IMR-90 (cell line): ENCODE results near the gene OSTN. TPM values are rescaled to one million over a fixed set of nuclear protein-coding genes. Genes with fewer than 3 reads are reported as not detected.

Source experiments
- ATAC-seq: fragments of 200-7000 bp; cut with Tn5 transposase; 2 replicates; pipeline ENCODE4 v1.9.1; 2020; ENCODE audit warnings: low read depth, mild to moderate bottlenecking, moderate library complexity
- BruUV-seq: library from RNA; stranded (reverse); fragments of 400-500 nt; replicated peaks from 2 replicates; lab custom pipeline; 2021; lab: Mats Ljungman, UMichigan
- CTCF ChIA-PET: fragments of 300-600 bp; formaldehyde crosslinking; extraction: SDS; loops from one replicate; lab custom pipeline; 2021; ENCODE audit warnings: antibody characterized with exemption; lab: Yijun Ruan, JAX
- POLR2A ChIA-PET: fragments of 300-600 bp; sonication (Branson Sonifier 250); formaldehyde crosslinking; loops from one replicate; lab custom pipeline; 2022; ENCODE audit warnings: antibody characterized with exemption; ENCODE audit not compliant: unreplicated experiment; lab: Charles Lee
- DNase-seq: peaks from one replicate; pipeline ENCODE4 v3.0.0; 2013
- H2AFZ ChIP-seq: replicated peaks from 2 replicates; pipeline ENCODE3; 2013; ENCODE audit warnings: low read length, mild to moderate bottlenecking; ENCODE audit not compliant: poor library complexity
- H2AK5ac ChIP-seq: 2 replicates; pipeline ENCODE4 v1.6.1; 2013; ENCODE audit warnings: low read depth, low read length, inconsistent platforms
- H2AK9ac ChIP-seq: replicated peaks from 2 replicates; pipeline ENCODE3; 2013; ENCODE audit warnings: mild to moderate bottlenecking, low read depth, low read length, moderate library complexity; ENCODE audit not compliant: poor library complexity
- H2BK120ac ChIP-seq: 2 replicates; pipeline ENCODE4 v1.6.1; 2013; ENCODE audit warnings: low read depth, low read length, inconsistent platforms
- H2BK15ac ChIP-seq: 3 replicates; pipeline ENCODE4 v1.6.1; 2013; ENCODE audit warnings: low read depth, low read length, inconsistent platforms
- H2BK20ac ChIP-seq: 2 replicates; pipeline ENCODE4 v1.6.1; 2013; ENCODE audit warnings: low read depth, mild to moderate bottlenecking, inconsistent platforms, low read length, moderate library complexity
- H2BK5ac ChIP-seq: 2 replicates; pipeline ENCODE4 v1.6.1; 2013; ENCODE audit warnings: mild to moderate bottlenecking, low read depth, low read length, inconsistent platforms; ENCODE audit not compliant: poor library complexity, severe bottlenecking
- H3K14ac ChIP-seq: replicated peaks from 2 replicates; pipeline ENCODE4 v1.6.1; 2013; ENCODE audit warnings: low read depth, low read length, inconsistent platforms
- H3K18ac ChIP-seq: 2 replicates; pipeline ENCODE4 v1.6.1; 2013; ENCODE audit warnings: low read depth, low read length, control low read depth
- H3K23ac ChIP-seq: 2 replicates; pipeline ENCODE4 v1.6.1; 2013; ENCODE audit warnings: low read depth, low read length, inconsistent platforms
- H3K27ac ChIP-seq: 2 replicates; pipeline ENCODE4 v1.5.1; 2013; ENCODE audit warnings: mild to moderate bottlenecking, control low read depth, low read length; ENCODE audit not compliant: insufficient read depth
- H3K27me3 ChIP-seq: 2 replicates; pipeline ENCODE4 v1.6.1; 2013; ENCODE audit warnings: low read length; ENCODE audit not compliant: control insufficient read depth, insufficient read depth
- H3K36me3 ChIP-seq: 2 replicates; pipeline ENCODE4 v1.6.1; 2013; ENCODE audit warnings: low read length, mixed read lengths; ENCODE audit not compliant: control insufficient read depth, insufficient read depth
- H3K4ac ChIP-seq: 2 replicates; pipeline ENCODE4 v1.6.1; 2013; ENCODE audit warnings: low read depth, low read length, inconsistent platforms
- H3K4me1 ChIP-seq: 2 replicates; pipeline ENCODE4 v1.6.1; 2013; ENCODE audit warnings: low read length, mixed read lengths; ENCODE audit not compliant: control insufficient read depth, insufficient read depth
- H3K4me2 ChIP-seq: 2 replicates; pipeline ENCODE4 v1.6.1; 2013; ENCODE audit warnings: low read depth, mild to moderate bottlenecking, control low read depth, low read length, moderate library complexity
- H3K4me3 ChIP-seq: 2 replicates; pipeline ENCODE4 v1.5.1; 2013; ENCODE audit warnings: low read depth, mild to moderate bottlenecking, control low read depth, low read length, moderate library complexity; ENCODE audit not compliant: insufficient read depth
- H3K56ac ChIP-seq: 2 replicates; pipeline ENCODE4 v1.6.1; 2013; ENCODE audit warnings: low read length, inconsistent platforms; ENCODE audit not compliant: insufficient read depth; ENCODE audit errors: extremely low read depth
- H3K79me1 ChIP-seq, 2 experiments: 2 replicates each; pipeline ENCODE4 v1.6.1; 2013; ENCODE audit warnings: low read length in 2 of 2, inconsistent platforms in 1 of 2, low read depth in 1 of 2
- H3K9ac ChIP-seq: 2 replicates; pipeline ENCODE4 v1.6.1; 2013; ENCODE audit warnings: low read depth, low read length, control low read depth
- H3K9me1 ChIP-seq: 2 replicates; pipeline ENCODE4 v1.6.1; 2013; ENCODE audit warnings: low read length, inconsistent platforms; ENCODE audit not compliant: insufficient read depth
- H3K9me3 ChIP-seq: 2 replicates; pipeline ENCODE4 v1.6.1; 2013; ENCODE audit warnings: low read length; ENCODE audit not compliant: control insufficient read depth, insufficient read depth
- H4K20me1 ChIP-seq: 2 replicates; pipeline ENCODE4 v1.6.1; 2013; ENCODE audit warnings: low read length, inconsistent platforms; ENCODE audit not compliant: insufficient read depth
- H4K5ac ChIP-seq: 2 replicates; pipeline ENCODE4 v1.6.1; 2013; ENCODE audit warnings: mild to moderate bottlenecking, low read depth, low read length, control low read depth
- H4K8ac ChIP-seq, 2 experiments: 2 replicates each; pipeline ENCODE4 v1.6.1; 2013; ENCODE audit warnings: low read depth in 2 of 2, low read length in 2 of 2, control low read depth in 1 of 2, inconsistent platforms in 1 of 2
- H4K91ac ChIP-seq: 2 replicates; pipeline ENCODE4 v1.6.1; 2013; ENCODE audit warnings: low read depth, low read length, inconsistent platforms; ENCODE audit not compliant: insufficient read depth
- BHLHE40 ChIP-seq: fragments of 150-350 bp; IDR thresholded peaks from 2 replicates; pipeline ENCODE4 v1.6.1; 2016; ENCODE audit warnings: mild to moderate bottlenecking, low read depth, low read length
- CEBPB ChIP-seq: IDR thresholded peaks from 2 replicates; pipeline ENCODE4 v1.6.1; 2012; ENCODE audit warnings: low read depth, low read length, improper control_type of control experiment
- CHD1 ChIP-seq: IDR thresholded peaks from 2 replicates; pipeline ENCODE4 v1.6.1; 2012; ENCODE audit warnings: low read depth, low read length, improper control_type of control experiment
- CTCF ChIP-seq: conservative IDR thresholded peaks from 2 replicates; pipeline ENCODE4 v1.5.1; 2012; ENCODE audit warnings: mild to moderate bottlenecking, low read depth, low read length, improper control_type of control experiment
- ELK1 ChIP-seq: fragments of 150-350 bp; IDR thresholded peaks from 2 replicates; pipeline ENCODE4 v1.6.1; 2016; ENCODE audit warnings: low read depth, mild to moderate bottlenecking, low read length, moderate library complexity, borderline replicate concordance
- FOS ChIP-seq: fragments of 150-350 bp; IDR thresholded peaks from 2 replicates; pipeline ENCODE4 v1.6.1; 2016; ENCODE audit warnings: low read depth, low read length
- MAFK ChIP-seq: IDR thresholded peaks from 2 replicates; pipeline ENCODE4 v1.6.1; 2012; ENCODE audit warnings: low read depth, low read length, improper control_type of control experiment
- MAZ ChIP-seq: IDR thresholded peaks from 2 replicates; pipeline ENCODE4 v1.6.1; 2012; ENCODE audit warnings: low read depth, mild to moderate bottlenecking, low read length, improper control_type of control experiment, moderate library complexity, borderline replicate concordance
- MXI1 ChIP-seq: IDR thresholded peaks from 2 replicates; pipeline ENCODE4 v1.6.1; 2012; ENCODE audit warnings: low read depth, mild to moderate bottlenecking, low read length, moderate library complexity, borderline replicate concordance
- NFE2L2 ChIP-seq: fragments of 150-350 bp; IDR thresholded peaks from 2 replicates; pipeline ENCODE4 v1.6.1; 2016; ENCODE audit warnings: low read depth, mild to moderate bottlenecking, low read length
- POLR2A ChIP-seq: IDR thresholded peaks from 2 replicates; pipeline ENCODE4 v1.6.1; 2012; ENCODE audit warnings: mild to moderate bottlenecking, low read depth, low read length
- RAD21 ChIP-seq: IDR thresholded peaks from 2 replicates; pipeline ENCODE4 v1.6.1; 2012; ENCODE audit warnings: low read length, improper control_type of control experiment
- RCOR1 ChIP-seq: IDR thresholded peaks from 2 replicates; pipeline ENCODE4 v1.6.1; 2012; ENCODE audit warnings: mild to moderate bottlenecking, low read length, improper control_type of control experiment; ENCODE audit not compliant: insufficient replicate concordance
- RFX5 ChIP-seq: IDR thresholded peaks from 2 replicates; pipeline ENCODE4 v1.8.0; 2012; ENCODE audit warnings: low read depth, mild to moderate bottlenecking, low read length, moderate library complexity
- SMC3 ChIP-seq: fragments of 150-350 bp; IDR thresholded peaks from 2 replicates; pipeline ENCODE4 v1.6.1; 2016; ENCODE audit warnings: low read depth, mild to moderate bottlenecking, antibody characterized with exemption, low read length, moderate library complexity
- USF2 ChIP-seq: fragments of 150-350 bp; IDR thresholded peaks from 2 replicates; pipeline ENCODE4 v1.6.1; 2017; ENCODE audit warnings: mild to moderate bottlenecking, antibody characterized with exemption, low read length, low read depth
- dilution Hi-C: fragments of 300-500 bp; cut with HindIII; formaldehyde crosslinking; loops from one replicate; pipeline ENCODE4 v1.14.3; 2018; ENCODE audit warnings: low sequenced_read_pairs; ENCODE audit not compliant: unreplicated experiment
- in situ Hi-C: fragments of 300-500 bp; cut with MboI; formaldehyde crosslinking; loops from 3 replicates; pipeline ENCODE4 v1.14.3; 2019; ENCODE audit warnings: low sequenced_read_pairs, inconsistent platforms, mixed read lengths
- intact Hi-C: fragments of 100-400 bp; cut with micrococcal nuclease; formaldehyde crosslinking; loops from 2 replicates; pipeline ENCODE4 v1.10.0; 2022
- polyA plus RNA-seq, 3 experiments: library from polyadenylated mRNA; depleted of rRNA; stranded (reverse); fragments of >200 nt; gene quantifications; 2 replicates each; pipeline ENCODE4 v1.2.3, GENCODE V29; 2012; ENCODE audit warnings: low replicate concordance in 1 of 3
- total RNA-seq: library from RNA; depleted of rRNA; stranded (reverse); fragments of >200 nt; gene quantifications from 2 replicates; pipeline ENCODE4 v1.2.3, GENCODE V29; 2012

OSTN gene
- total and polyA plus RNA-seq, 2 of the 4 experiments (the other 2 are of a cell fraction), result not detected

GRCh38 chr3:191192941-191193340, 6.1 kb upstream of the OSTN start:
- Histone ChIP-seq H3K9me1 (no peaks in the 10 kb centered on the region), H2BK120ac (no peak overlapping the region), H3K9ac (no peak overlapping the region), H3K4me3 (no peak overlapping the region), H2BK20ac (no peak overlapping the region), H4K5ac (no peak overlapping the region), H3K27me3 (no peaks in the 10 kb centered on the region), H3K14ac (no peak overlapping the region), H3K18ac (no peak overlapping the region), H2AK5ac (no peak overlapping the region), H3K9me3 (no peaks in the 10 kb centered on the region), H2BK5ac (no peak overlapping the region), H2BK15ac (no peak overlapping the region), H3K4me2 (no peak overlapping the region), H3K36me3 (no peaks in the 10 kb centered on the region), H3K23ac (no peak overlapping the region), H3K27ac (no peak overlapping the region), H3K79me1 (no peaks in the 10 kb centered on the region), H2AK9ac (no peak overlapping the region), H4K8ac (no peak overlapping the region), H4K91ac (no peak overlapping the region), H4K20me1 (no peaks in the 10 kb centered on the region), H3K4me1 (no peaks in the 10 kb centered on the region), H2AFZ (no peak overlapping the region), H3K56ac (no peak overlapping the region), H3K4ac (no peak overlapping the region)
- POLR2A ChIA-PET, result no interaction called here
- ATAC-seq (no peak), DNase-seq (no peak)
- in situ Hi-C loops (no loop called here), intact Hi-C loops (no loop called here), dilution Hi-C loops (no loop called here)
- CTCF ChIA-PET, result interaction anchor here (0.6 kb wide), 1 partner anchor 529 kb away, joined by 3 read pairs; no protein-coding TSS in a partner anchor
- no TSS peak for BruUV-seq
- no peak for TF ChIP-seq MXI1
- no peak for TF ChIP-seq ELK1
- TF ChIP-seq USF2, result no peak
- no peak for TF ChIP-seq CHD1
- no peak for TF ChIP-seq RCOR1
- TF ChIP-seq RFX5, result no peak
- TF ChIP-seq MAZ, result no peak
- no peak for TF ChIP-seq FOS
- no peak for TF ChIP-seq NFE2L2
- TF ChIP-seq CEBPB, result no peak
- no peak for TF ChIP-seq BHLHE40
- TF ChIP-seq MAFK, result no peak
- no peak for TF ChIP-seq RAD21
- TF ChIP-seq SMC3, result no peak
- TF ChIP-seq CTCF, result no peak
- TF ChIP-seq POLR2A, result no peak
